HG02798 (cell line): ENCODE data around the gene GPSM3.
"Not testable (repeated sequence)": the region's sequence is repeated elsewhere in the genome, so short reads cannot be mapped to it uniquely, and the experiment has no call there.

Experiments used
- ATAC-seq: cut with Tn5 transposase; IDR thresholded peaks from one replicate; pipeline ENCODE4 v1.9.1; 2021; ENCODE audit warnings: mild to moderate bottlenecking; ENCODE audit not compliant: unreplicated experiment, poor library complexity

GPSM3 gene

GRCh38 chr6:32192608-32193039 is at the start of gene GPSM3:
Gene GPSM3, minus strand, starts transcription at chr6:32192643. Its CDS starts 130 bp downstream, at chr6:32192513.
- ATAC-seq, result no peak

GRCh38 chr6:32240686-32241085 is 48.2 kb upstream of the GPSM3 start:
- ATAC-seq, result no peak

GRCh38 chr6:32239462-32239861 is 47.0 kb upstream of the GPSM3 start:
- ATAC-seq, result no peak

GRCh38 chr6:32234934-32235333 is 42.5 kb upstream of the GPSM3 start:
- no peak for ATAC-seq

GRCh38 chr6:32226434-32226833 is 34.0 kb upstream of the GPSM3 start:
- ATAC-seq, result no peak

GRCh38 chr6:32224696-32225095 is 32.3 kb upstream of the GPSM3 start:
- ATAC-seq, result peak; percentile 69

- ATAC-seq, result no peak
Observed at GRCh38 chr6:32223258-32224235, 31.1 kb upstream of the GPSM3 start, which contains the start of gene NOTCH4. Gene NOTCH4, minus strand, starts transcription at chr6:32224067. Its CDS starts 139 bp downstream, at chr6:32223928.

- no peak for ATAC-seq
Observed at GRCh38 chr6:32222333-32223230, 30.1 kb upstream of the GPSM3 start.

- ATAC-seq, result no peak
Observed at GRCh38 chr6:32220021-32220420, 27.6 kb upstream of the GPSM3 start.

- no peak for ATAC-seq
Observed at GRCh38 chr6:32218167-32218566, 25.7 kb upstream of the GPSM3 start.

GRCh38 chr6:32216998-32217397 is 24.6 kb upstream of the GPSM3 start:
- no peak for ATAC-seq

GRCh38 chr6:32216285-32216684 is 23.8 kb upstream of the GPSM3 start:
- no peak for ATAC-seq

- ATAC-seq, result no peak
Observed at GRCh38 chr6:32215617-32216016, 23.2 kb upstream of the GPSM3 start.

- ATAC-seq, result no peak
Observed at GRCh38 chr6:32214126-32214525, 21.7 kb upstream of the GPSM3 start.

- no peak for ATAC-seq
Observed at GRCh38 chr6:32213649-32214048, 21.2 kb upstream of the GPSM3 start.

GRCh38 chr6:32212076-32212760 is 19.8 kb upstream of the GPSM3 start:
- no peak for ATAC-seq

- not testable (repeated sequence) for ATAC-seq
Observed at GRCh38 chr6:32211432-32211831, 19.0 kb upstream of the GPSM3 start.

- ATAC-seq, result no peak
Observed at GRCh38 chr6:32210191-32210601, 17.8 kb upstream of the GPSM3 start.

- ATAC-seq, result no peak
Observed at GRCh38 chr6:32208996-32209395, 16.6 kb upstream of the GPSM3 start.

GRCh38 chr6:32204268-32204715 is 11.8 kb upstream of the GPSM3 start:
- no peak for ATAC-seq
